C1 segment of cervical spinal cord (tissue), 14 donors: ENCODE data around the gene ADAM17.

ENCODE experiments used
- DNase-seq, 14 donors: peaks; one replicate each; lab custom pipeline; 2025; lab: John Stamatoyannopoulos, UW

ADAM17 gene

DNA sequence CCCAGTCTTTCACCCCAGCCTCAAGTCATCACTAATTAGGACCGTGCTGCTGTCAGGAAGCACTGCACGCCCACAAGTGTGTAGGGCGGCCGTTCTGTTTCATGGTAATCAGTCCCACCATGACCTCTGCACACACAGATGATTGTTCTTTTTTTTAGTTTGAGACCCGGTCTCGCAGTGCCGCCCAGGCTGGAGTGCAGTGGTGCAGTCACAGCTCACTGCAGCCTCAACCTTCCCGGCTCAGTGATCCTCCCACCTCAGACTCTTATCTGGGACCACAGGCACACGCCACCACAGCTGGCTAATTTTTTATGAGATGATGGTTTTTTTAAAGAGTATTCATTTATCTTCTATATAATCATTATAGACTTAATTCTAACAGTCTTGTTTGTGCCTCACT is 83.1 kb downstream of the ADAM17 start:
- DNase-seq: no peak

DNA sequence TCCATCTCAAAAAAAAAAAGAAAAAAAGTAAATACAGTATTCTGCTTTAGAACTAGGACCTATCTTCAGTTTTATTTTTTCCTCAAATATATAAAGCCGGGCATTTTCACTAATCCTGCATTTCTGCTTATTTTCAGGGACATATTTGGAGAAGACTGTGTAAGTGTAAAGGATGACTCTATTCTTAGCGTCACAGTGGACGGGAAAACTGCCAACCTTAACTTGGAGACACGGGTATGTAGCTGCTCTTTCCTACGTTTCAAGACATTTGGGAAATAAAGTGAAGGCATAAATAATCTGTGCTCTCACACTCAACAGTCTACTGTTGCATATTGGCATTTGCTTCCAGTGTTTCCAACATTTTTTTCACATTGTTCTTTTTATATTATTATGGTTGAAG is 84.4 kb downstream of the ADAM17 start:
- DNase-seq: no peak

DNA sequence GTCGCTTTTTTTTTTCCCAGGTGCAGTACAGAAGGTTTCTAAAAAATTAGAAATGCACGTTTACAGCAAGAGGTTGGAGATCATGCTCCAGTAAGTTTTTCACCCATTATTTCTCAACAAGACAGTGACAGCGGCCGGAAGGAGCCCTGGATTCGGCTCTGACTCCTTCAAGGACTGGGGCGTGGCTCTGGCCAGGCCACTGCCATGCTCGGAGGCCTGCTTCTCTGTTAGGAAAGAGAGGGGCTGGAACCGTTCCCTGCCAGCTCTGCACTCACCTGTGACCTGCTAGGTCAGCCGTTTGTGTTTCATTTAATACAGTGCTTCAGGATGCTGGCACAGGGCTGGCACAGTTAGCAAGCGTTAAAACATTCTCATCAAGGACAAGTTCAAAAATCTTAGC is 87.9 kb downstream of the ADAM17 start:
- DNase-seq: no peak

DNA sequence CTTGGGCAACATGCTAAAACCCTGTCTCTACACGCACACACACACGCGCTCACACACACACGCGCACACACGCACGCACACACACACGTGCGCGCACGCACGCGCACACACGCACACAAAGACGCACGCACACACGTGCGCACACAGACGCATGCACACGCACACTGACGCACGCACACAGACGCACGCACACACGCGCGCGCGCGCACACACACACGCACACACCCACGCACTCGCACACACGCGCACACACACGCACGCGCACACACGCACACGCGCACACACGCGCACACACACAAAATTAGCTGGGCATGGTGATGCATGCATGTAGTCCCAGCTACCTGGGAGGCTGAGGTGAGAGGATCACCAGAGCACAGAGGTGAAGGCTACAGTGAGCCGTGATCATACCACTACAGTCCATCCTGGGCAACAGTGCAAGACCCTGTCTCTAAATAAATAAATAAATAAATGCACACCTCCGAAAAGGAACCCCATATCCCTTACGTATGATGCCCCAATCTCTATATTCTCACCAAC is 89.4 kb downstream of the ADAM17 start:
- no peak for DNase-seq

DNA sequence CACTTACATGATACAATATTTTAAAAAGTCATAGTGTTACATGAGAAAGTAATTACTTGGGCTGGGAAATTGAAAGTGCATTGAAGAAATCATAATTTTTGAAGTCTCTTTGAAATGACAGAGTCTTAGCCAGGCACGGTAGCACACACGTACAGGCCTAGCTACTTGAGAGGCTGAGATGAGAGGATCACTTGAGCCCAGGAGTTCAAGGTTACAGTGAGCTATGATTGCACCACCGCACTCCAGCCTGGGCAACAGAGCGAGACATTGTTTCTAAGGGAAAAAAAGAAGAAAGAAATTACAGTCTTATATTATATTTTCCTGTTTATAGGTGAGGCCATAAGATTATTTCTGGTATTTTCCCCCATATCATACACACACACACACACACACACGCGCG is 90.5 kb downstream of the ADAM17 start:
- DNase-seq: no peak

DNA sequence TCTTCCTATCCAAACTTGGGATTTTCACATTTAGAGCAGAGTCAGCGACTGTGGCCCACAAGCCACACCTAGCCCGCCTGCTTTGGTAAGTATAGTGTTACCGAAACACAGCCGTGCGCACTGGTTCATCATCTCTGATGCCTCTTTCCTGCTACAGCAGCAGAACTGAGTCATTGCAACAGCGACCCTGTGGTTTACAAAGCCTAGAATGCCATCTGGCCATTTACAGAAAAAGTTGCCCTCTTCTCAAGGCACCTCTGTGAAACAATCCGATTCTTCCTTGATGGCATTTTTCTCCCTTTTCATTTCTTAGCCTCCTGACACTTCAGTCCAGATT is 92.0 kb downstream of the ADAM17 start:
- DNase-seq: no peak

DNA sequence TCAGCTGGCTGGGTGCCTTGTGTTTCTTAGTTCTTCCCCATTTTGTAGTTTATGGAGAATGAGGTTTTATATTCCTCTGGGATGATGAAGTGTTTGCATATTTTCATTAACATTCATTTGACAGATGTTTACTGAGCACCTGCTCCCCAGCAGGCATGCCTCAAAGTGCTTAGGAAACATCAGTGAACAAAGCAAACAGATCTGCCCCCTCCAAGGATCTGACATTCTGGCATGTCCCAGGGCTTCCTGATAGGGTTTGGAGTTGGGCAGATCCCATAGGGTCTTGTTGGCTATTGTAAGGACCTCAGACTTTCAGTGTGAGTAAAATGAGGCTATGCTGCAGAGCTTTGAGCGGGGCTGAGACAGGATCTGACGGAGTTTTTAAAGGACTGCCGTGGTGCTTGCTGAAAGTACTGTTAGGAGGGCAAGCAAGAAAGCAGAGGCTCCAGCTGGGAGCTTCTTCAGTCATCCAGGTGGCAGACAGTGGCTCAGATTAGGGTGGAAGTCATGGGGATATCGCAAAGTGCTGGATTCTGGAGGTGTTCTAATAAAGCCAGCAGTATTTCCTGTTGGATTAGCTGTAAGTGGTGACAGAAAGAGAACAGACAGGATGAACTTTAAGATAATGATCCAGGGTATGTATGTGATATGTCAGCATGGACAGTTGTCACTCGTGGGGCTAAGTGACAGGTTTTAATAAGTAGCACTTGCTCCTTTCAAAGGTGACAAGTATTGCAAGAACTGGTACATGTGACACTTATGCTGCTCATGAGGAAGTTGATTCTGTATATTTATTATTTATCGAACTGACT is 92.5 kb downstream of the ADAM17 start:
- no peak for DNase-seq

DNA sequence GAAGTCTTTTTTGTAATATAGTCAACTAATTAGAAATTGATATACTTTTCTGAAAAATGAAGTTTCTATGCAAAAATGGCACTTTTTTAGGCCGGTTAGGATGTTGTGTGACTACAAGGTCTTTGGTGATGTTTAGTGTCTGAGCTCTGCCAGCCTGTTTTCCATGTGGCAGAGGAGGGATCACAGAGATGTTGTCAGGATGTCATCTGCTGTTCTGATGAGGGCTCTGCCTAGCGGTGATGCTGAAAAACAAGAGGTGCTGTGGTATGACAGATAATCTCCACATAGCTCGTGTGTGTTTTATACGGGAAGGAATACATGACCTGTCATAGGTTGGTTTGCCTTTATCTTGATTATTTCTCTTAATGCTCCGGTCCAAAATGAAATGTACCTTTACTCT is 93.3 kb downstream of the ADAM17 start:
- no peak for DNase-seq

DNA sequence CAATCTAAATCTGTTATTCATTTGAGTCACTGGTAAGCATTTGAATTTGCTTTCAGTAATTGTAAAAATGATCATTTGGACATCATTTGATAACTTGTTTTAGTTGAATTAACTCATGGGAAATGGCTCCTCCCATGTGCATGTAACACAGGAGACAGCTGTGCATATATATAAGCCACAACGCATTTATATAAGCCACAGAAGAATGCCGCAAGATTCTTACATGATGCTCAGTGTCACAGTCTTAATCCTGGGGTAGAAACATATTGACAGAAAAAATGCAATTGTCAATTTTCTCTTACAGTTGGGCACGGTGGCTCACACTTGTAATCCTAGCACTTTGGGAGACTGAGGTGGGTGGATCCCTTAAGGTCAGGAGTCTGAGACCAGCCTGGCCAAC is 94.6 kb downstream of the ADAM17 start:
- no peak for DNase-seq

DNA sequence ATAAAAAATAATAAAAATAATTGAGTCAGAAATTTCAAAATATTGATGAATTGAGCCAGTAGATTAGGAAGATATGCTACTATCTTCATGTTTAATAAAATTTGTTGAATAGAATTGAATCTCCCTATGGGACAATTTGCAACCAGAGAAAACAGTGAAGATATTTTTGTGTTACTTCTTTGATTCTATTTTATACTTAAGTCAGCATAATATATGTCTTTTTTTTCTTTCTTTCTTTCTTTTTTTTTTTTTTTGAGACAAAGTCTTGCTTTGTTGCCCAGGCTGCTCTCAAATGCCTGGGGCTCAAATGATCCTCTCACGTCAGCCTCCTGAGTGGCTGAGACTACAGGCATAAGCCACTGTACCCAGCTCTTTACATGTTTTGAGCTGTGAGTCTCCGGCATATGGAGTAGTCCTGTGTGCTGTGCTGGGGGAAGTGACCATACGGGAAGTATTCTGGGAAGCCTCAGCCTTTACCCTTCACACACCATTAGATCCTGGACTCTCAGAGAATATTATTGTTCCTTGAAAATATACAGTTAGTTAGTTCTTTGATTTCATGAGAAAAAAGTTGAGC is 95.1 kb downstream of the ADAM17 start:
- DNase-seq: no peak

DNA sequence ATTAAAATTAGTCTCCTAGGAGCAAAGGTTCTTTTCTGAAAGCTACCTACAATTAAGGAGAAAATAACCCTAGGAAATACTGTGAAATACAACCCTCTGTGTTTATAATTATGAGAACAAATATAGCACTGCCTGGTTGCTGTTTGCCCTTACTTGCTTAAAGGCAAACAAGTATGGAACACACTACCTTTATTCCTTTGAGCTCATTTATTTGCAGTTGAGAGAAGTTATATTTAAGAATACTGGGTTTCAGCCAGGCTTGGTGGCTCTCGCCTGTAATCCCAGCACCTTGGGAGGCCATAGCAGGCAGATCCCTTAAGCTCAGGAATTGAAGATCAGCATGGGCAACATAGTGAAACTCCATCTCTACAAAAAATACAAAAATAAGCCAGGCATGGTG is 104.4 kb downstream of the ADAM17 start:
- DNase-seq: no peak

DNA sequence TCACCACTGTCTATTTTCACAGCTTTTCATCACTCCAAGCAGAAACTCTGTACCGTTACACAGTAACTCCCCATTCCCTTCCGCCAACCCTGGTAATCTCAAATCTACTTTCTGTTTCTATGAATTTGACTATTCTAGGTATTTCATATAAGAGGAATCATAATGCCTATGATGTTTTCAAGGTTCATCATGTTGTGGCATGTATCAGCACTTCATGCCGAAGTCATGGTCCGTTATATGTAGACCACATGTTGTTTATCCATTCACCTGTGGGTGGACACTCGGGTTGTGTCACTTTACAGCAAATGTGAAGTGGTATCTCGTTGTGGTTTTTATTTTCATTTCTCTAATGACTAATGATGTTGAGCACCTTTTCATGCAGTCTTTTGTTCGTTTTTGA is 110.5 kb downstream of the ADAM17 start:
- no peak for DNase-seq

DNA sequence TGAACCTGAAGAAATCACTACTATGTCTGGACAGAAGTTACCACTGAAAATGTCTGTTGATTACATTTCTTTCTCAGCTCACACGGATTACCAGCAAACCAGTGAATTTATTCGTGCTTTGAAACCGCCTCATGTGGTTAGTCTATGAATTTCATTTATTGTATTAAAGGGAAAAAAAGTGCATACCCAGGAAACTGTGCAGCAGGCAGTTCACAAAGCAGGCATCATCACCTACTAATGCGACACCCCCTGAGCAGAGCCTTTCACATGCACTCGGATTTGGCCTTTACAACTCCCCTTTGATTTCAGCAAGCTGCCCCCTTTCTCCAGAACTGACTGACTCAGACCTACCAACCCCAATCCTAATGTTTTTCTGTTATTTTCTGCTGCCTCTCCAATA is 112.1 kb downstream of the ADAM17 start:
- no peak for DNase-seq

DNA sequence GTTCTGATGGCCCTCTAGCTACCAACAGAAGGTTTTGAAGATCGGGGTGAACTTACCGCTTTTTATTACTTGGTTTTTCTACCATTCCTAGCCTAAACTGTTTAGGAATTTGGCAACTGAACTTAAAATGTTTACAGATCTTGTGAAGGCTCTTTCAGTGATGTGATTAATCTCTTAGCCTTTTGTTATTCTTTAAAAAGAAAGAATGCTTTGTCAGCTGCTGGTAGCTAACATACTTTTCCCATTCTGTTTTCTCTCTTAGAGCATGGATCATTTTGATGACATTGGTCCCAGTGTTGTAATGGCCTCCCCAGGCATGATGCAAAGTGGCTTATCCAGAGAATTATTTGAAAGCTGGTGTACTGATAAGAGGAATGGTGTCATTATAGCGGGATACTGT is 114.1 kb downstream of the ADAM17 start:
- peak in 1 of 14 donors; percentile 2 for DNase-seq

DNA sequence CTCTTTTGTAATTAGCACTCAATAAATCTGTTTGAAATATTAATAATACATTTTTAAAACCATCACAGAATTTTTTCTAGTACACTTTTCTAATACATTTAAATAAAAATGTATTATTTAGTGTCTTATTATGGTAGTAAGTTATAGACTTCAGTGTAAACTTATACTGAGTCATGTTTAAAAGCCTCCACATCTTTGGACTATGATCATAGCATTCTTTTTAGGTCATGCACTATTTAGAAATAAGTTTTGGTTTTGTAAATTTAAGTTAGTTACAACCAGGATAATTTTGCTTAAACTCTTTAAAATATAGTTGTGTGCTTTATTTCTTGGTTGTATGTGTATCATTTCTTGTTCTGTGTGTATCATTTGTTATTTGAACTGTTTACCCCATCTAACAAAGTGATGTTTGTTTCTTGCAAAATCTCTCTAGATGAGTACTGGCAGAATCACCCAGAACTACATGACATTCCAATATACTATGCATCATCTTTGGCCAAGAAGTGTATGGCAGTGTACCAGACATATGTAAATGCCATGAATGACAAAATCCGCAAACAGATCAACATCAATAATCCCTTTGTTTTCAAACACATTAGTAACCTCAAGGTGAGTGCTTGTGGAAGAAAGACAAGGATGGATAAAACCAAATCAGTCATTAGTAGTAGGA is 115.4 kb downstream of the ADAM17 start:
- no peak for DNase-seq

DNA sequence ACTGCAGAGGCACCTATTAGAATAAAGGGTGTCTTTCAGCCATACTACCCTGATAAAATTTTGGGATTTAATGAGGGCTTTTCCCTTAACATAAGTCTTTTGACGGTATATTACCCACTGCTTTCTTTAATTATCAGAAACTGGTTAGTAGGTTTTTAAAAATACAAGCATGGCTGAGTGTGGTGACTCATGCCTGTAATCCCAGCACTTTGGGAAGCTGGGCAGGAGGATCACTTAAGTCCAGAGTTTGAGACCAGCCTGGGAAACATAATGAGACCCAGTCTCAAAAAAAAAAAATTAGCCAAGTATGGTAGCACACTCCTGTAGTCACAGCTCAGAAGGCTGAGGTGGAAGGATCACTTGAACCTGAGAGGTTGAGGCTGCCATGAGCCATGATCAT is 116.1 kb downstream of the ADAM17 start:
- no peak for DNase-seq
